PC-3 (cell line): ENCODE measurements around the gene VTCN1.

Source experiments
- EZH2 ChIP-seq: fragments of 300-600 bp; sonication (generic); IDR thresholded peaks from one replicate; pipeline ENCODE4 v1.6.1; 2017; ENCODE audit warnings: antibody characterized with exemption, mild to moderate bottlenecking, low read length; ENCODE audit not compliant: unreplicated experiment
- TF ChIP-seq, protein P1 (sequence below): fragments of 300-600 bp; sonication (generic); conservative IDR thresholded peaks from 2 replicates; pipeline ENCODE4 v1.5.1; 2017; ENCODE audit warnings: antibody characterized with exemption, low read depth, mild to moderate bottlenecking, low read length

DNA sequence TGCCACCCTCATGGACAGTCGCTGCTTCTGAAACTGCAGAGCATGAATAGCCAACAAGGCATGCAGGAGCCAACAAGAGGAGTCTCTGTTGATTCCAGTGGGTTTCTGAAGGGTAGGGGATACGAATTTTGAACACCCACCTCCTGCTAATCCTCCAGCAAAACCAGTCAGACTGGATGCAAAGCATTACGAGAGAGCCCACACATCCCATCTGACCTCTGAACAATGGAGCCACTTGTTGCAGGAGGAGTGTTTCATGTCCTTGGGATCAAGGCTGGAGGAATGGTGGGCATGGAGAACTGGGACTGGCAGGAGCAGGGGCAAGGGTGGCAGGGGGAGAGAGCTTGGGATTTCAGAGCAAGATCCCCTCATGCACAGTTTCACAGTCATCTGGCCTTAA, 1.6 kb downstream of the VTCN1 start:
- TF ChIP-seq, protein P1, sequence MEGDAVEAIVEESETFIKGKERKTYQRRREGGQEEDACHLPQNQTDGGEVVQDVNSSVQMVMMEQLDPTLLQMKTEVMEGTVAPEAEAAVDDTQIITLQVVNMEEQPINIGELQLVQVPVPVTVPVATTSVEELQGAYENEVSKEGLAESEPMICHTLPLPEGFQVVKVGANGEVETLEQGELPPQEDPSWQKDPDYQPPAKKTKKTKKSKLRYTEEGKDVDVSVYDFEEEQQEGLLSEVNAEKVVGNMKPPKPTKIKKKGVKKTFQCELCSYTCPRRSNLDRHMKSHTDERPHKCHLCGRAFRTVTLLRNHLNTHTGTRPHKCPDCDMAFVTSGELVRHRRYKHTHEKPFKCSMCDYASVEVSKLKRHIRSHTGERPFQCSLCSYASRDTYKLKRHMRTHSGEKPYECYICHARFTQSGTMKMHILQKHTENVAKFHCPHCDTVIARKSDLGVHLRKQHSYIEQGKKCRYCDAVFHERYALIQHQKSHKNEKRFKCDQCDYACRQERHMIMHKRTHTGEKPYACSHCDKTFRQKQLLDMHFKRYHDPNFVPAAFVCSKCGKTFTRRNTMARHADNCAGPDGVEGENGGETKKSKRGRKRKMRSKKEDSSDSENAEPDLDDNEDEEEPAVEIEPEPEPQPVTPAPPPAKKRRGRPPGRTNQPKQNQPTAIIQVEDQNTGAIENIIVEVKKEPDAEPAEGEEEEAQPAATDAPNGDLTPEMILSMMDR, result no peak
- no peak for TF ChIP-seq EZH2
